Pulmonary artery endothelial cell (primary cell): Measurements from ENCODE around the gene DNAAF8. TPM values are rescaled to one million over a fixed set of nuclear protein-coding genes. Genes with fewer than 3 reads are reported as not detected.
"Not testable (repeated sequence)": the region's sequence is repeated elsewhere in the genome, so short reads cannot be mapped to it uniquely, and the experiment has no call there.

Experiments used
- DNase-seq: peaks from one replicate; pipeline ENCODE4 v3.0.0-alpha.2; 2011; ENCODE audit warnings: low read depth, low spot score
- total RNA-seq: library from RNA; depleted of rRNA; stranded (reverse); fragments of >200 nt; gene quantifications from 2 replicates; pipeline ENCODE4 v1.2.3, GENCODE V29; 2014

Gene DNAAF8
- total RNA-seq, 1 donor from 2014 or later = 0.33 TPM

DNA sequence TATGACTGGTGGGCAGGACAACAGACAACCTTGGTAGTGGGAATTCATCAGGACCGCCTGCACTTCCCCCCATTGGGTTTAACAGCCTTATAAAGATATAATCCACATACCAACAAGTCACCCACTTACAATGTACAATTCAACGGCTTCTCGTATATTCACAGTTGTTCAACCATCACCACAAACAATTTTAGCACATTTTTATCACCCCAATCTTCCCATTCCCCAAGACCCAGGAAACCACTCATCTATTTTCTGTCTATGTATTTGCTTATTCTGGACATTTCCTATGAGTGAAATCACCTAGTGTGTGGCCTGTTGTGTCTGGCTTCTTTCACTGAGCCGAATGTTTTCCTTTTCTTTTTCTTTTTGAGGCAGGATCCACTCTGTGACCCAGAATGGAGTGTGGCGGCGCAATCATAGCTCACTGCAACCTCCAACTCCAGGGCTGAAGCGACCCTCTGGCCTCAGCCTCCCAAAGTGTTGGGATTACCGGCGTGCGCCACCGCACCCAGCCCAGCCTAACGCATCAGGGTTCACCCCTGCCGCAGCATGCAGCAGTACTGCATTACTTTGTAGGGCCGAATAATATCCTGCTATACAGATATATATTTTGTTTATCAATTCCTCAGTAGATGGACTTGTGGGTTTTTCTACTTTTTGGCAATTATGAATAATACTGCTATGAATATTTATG is 11.1 kb upstream of the DNAAF8 start:
- DNase-seq = no peak

DNA sequence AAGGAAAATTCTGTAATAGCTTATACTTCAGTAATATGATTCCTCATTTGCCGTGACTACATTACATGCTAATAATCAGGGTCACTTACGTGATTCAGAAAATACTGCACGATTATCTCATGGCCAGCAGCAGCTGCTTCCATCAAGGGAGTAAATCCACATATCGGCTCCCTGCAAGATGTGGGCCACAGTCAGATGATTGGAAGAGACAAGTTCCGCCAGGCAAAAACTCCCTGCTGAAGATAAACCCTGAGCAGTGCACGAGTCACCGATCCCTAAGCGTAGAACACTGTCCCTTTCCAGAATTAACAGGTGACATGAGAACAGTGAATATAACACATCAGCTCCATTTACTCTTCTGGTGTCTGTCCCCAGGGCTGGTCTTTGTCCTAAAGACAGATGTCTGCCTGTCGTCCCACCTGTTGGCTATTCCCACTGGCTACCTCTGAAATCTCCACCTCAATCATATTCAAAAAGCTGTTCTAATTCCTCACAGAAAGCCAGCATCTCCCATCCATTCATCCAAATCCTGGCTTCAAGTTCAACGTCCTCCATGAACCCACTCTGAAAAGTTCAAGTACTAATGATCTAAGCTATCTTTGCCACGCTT is 9.6 kb upstream of the DNAAF8 start:
- no peak for DNase-seq

DNA sequence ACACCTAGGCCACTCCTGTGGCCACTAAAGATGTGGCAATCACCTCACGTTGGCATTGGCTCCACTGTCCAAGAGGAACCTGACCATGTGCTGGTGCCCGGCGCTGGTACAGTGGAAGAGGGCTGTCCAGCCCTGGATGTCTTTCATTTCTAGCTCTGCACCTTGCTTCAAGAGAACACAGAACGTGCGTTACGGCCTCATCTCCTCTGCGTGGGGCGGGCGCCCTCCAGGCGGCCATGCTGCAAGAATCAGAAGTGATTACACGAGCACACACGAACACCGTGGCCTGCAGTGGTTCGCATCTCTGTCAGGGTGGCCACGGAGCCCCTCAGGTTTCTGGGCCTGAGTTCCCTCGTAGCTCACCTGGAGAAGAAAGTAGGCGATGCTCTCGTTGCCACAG is 7.7 kb upstream of the DNAAF8 start:
- DNase-seq = no peak

DNA sequence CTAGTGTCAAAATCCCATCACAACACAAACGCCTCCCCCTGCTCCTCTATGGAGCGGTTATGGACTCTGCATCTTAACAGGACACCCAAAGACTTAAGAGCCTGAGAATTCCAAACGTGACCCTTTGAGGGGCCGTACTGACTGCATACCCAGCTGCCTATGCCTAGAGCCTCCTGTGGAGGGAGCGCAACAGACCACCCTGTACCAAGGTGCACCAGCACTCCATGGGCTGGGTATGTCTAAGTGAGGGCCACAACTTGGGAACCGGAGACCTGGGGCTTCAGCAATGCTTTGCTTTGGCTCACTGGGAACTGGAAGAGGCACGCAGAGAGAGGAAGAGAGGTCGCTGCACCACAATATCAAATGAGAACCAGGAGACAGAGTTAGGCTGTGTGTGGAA is 5.7 kb upstream of the DNAAF8 start:
- no peak for DNase-seq

DNA sequence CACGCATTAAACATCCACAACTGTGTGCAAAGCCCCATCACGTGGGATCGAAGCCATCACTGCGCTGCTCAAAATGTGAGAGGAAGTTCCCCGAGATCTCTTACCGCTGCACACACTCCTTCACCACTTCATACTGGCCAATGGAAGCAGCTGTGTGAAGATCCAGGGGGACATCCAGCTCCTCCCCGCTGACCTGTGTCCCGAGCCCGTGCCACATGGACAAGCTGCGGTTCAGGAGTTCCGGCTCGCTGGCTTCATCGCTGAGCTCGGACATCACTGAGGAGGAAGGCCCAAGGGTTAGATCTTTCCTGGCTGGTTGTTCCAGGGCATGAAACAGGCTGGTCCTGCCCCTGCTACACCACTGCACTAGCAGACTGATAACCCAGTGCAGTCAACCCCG is 4.5 kb upstream of the DNAAF8 start:
- DNase-seq = no peak

DNA sequence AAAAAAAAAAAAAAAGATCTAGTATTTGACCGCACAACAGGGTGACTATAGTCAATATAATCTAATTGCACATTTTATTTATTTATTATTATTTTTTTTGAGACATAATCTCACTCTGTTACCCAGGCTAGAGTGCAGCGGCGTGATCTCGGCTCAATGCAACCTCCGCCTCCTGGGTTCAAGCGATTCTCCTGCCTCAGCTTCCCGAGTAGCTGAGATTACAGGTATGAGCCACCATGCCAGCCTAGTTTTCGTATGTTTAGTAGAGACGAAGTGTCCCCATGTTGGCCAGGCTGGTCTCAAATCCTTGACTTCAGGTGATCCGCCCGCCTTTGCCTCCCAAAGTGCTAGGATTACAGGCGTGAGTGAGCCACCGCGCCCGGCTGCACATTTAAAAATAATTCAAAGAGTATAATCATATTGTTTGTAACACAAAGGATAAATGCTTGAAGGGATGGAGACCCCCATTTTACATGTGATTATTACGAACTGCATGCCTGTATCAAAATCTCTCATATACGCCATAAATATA is 1.1 kb upstream of the DNAAF8 start:
- DNase-seq = no peak

DNA sequence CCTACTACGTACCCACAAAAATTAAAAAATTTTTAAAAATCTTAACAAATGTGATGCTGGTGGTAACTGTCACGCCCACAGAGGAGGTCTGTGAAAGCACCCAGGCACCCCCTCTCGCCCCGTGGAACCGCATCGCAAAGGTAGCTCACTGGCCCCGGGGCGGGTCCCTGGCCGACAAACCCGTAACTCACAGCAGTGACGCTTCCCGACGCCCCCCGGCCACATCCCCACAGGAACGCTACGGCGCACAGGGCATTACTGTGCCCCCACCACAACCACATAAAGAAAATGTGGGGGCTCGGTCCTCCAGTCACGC is 632 bp upstream of the DNAAF8 start:
- no peak for DNase-seq

DNA sequence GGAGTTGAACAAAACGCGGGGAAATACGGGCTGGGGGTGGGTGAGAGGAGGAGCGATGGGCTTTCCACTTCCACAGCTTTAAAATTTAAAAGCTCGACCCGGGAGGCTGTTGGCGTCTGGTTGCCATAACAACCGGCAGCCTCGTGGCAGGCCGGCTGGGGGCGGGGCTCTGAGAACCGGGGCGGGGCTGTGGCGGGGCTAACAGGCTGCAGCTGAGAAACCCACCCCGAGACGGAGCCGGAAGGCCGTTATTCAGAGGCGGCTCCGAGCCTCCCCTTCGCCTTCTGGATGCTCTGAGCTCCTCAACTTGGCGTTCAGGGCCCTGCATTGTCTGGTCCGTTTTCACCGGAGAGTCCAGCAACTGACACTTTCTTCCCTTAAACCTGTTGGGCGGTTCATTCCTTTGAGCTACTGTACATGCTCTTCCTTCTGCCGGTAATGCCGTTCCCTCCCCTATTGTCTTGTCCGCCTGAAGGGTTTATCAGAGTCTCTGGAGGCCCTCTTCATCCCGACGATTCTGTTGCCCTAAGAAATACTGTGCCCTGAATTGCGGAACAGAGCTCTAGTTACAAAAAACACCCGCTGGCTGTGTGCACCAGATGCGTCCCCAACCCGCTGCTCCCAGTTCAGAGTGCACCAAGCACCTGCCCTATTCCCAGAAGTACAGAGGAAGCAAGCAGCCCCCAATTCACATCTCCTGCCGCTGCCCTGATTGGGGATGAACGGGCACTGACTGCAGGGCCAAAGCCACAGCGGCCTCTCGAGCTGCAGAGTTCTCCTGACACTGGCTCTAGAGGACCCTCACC is 596 bp downstream of the DNAAF8 start:
- peak; percentile 19 for DNase-seq

DNA sequence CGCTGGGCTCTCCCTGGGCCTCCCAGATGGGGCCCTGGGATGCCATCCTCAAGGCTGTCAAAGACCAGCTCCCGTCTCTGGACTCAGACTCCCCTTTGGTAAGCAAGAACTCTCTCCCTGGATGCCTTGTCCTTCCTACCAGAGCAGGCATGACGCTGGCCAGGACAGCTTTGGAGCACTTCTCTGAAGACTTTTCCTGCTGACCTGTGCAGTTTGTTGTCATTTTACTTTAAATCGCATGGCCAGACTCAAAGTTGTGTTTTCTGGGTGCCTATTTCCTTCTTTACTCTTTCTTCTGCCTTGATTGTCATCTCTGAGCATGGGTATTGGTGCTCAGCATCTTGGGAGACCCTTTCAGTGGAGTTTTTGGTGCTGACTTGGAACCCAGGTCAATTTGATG is 2.2 kb downstream of the DNAAF8 start:
- DNase-seq = no peak

DNA sequence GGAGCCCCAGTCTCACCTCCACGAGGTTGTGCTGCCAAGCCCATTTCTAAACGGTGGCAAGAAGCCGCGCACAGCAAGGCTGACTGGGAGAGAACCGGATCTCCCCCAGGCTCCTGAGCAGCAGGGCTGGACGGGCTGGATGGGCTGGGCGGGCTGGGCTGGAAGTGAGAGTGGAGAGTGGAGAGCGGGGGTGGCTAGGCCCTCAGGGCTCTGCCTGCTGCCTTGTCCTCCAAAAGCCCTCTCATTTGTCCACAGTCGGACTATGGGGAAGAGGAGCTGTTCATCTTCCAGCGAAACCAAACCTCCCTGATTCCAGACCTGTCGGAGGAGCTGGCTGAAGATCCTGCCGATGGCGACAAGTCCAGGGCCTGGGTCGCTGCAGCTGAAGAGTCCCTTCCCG is 3.2 kb downstream of the DNAAF8 start:
- no peak for DNase-seq

DNA sequence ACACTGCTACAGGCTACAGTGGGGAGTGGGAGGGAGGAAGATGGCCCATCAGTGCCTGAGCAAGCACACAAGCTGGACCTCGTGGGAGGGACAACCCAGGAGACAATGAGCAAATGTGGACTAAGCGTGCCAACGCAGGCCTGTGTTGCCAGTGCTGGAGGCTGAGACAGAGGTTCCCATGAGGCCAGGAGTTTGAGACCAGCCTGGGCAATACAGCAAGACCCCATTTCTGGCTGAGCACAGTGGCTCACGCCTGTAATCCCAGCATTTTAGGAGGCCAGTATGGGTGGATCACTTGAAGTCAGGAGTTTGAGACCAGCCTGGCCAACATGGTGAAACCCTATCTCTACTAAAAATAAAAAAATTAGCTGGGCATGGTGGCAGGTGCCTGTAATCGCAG is 4.0 kb downstream of the DNAAF8 start:
- not testable (repeated sequence) for DNase-seq

DNA sequence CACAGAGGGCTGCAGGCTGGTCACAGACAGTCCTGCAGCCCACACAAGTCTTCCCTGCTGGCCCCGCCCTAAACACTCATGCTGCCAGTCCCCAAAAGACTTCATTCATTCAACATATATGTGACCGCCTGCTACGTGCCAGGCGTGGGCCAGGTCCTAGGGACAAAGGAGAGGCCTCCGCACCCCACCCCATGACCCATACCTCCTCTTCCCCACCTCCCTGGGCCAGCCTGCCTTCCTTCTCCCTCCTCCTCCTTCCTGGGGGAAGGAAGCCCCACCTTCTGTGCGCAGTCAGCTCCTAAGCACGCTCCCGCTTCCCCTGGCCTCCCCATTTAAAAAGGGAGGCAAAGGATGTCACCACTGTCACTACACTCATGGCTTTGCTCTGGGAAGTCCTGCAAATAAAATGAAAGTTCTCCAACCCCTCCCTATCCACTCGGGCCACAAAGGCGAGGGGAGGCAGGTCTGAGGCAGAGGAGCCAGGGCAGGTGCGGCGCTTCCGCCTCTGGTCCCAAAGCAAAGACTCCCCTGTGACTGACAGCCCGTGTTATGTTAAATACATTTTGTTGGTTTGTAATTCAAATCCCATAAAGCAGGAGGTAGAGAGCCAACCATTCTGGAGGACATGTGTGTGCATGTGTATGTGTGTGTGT is 9.0 kb downstream of the DNAAF8 start:
- DNase-seq = no peak

DNA sequence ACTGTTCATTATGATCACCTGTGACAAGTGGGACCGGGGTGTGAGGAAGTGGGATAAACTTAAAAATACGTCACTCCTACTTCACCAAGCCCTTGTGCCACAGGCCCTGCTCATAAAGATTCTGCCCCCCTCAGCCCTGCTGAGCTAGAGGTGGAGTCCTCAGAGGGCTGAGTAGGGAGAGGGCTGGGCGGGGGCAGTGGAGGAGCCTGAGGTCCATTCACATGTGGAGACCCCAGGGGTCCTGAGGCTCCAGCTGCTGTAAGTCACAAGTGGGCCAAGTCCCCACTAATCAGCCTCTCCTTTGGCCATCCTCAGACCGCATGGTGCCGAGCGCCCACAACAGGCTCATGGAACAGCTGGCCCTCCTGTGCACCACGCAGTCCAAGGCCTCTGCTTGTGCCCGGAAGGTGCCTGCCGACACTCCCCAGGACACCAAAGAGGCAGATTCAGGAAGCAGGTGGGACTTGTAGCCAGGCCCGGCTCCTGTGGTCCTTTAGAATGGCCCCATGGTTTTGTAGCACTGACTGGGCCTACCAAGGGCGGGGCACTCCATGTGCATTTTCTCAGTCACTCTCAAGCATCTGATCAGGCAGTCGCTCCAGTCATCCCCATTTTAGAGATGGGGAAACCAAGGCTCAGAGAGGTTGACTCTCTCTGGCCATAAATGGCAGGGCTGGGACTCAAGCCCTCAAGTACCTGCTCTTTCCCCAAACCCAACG is 10.4 kb downstream of the DNAAF8 start:
- no peak for DNase-seq

DNA sequence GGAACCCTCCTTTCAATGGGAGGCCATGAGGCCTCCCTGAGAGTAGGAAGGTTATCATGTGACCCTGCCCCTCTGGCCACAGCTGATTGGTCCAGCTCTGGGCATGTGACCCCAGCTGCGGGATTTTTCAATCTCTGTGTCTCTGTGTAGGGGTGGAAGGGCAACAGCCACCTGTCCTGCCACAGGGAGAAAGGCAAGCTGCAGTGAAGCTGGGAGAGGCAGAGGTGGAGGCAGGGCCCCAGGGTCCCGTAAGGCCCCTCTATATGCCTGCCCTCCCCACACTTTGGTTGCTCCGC is 10.9 kb downstream of the DNAAF8 start:
- no peak for DNase-seq

DNA sequence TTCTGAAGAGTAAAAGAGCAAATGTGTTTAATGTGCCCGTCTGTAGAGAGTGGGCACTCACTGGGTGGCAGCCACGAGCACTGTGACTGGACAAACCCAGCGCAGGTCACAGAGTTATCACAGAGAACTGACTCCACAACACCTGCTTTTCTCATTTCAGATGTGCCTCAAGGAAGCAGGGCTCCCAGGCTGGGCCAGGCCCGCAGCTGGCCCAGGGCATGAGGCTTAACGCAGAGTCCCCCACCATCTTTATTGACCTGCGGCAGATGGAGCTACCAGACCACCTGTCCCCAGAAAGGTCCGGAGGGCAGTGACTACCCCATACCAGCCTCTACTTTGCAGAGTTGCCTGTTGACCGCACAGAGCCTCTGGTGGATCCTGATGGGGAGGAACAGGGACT is 11.9 kb downstream of the DNAAF8 start:
- DNase-seq = no peak

DNA sequence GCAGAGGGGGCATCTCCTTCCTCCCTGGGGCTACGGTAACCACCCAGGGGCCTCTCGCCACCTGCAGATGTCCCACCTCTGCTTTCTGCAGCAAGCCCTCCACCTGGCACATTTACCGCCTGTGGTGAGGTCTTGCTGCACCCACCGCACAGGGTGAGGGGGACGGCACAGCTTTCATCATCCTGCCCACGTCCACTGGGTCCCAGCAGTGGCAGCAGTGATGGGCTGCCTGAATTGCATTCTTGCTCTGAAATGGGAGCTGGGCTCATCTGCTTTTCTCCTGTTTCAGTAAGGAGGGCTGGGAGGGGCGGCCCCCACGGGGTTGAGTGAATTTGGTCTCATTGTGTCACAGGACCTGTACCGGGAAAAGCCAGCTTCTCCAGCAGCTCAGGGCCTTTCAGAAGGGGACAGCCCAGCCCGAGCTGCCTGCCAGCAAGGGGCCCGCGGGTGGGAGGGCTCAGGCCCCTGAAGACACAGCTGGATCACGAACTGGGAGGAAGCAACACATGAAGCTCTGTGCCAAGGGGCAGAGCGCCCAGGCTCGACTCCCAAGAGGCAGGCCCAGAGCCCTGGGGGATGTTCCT is 12.7 kb downstream of the DNAAF8 start:
- DNase-seq = no peak

DNA sequence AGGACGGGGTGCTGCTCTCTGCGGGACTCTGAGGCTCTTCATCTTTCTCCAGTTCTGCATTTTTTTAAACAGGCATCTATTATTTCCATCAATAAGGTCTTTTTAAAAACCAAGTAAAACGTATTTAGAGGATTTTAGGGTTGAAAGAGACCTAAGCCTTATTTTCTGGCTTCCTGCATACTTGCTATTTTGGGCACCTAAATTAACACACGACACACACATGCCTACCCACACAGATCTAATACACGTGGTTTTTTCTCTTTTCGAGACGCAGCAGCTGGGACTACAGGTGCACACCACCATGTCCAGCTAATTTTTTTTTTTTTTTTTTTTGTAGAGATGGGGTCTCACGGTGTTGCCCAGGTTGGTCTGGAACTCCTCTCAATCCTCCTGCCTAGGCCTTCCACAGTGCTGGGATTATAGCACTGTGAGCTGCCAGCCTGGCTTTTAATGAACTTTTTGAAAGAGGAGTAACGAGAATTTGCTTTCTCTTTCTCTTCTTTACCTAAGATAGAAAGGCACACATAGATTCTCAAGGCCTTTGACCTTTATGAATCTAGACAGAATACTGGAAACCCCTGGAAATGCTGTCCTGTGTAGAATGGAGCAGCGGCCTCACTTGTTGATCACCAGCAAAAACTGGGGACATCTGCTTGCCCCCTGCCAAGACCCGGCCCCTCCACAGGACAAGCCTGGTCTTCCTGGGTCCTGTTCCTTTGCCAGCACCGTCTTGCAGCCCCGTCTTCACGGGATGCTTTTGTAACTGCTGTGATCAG is 13.8 kb downstream of the DNAAF8 start:
- DNase-seq = no peak

DNA sequence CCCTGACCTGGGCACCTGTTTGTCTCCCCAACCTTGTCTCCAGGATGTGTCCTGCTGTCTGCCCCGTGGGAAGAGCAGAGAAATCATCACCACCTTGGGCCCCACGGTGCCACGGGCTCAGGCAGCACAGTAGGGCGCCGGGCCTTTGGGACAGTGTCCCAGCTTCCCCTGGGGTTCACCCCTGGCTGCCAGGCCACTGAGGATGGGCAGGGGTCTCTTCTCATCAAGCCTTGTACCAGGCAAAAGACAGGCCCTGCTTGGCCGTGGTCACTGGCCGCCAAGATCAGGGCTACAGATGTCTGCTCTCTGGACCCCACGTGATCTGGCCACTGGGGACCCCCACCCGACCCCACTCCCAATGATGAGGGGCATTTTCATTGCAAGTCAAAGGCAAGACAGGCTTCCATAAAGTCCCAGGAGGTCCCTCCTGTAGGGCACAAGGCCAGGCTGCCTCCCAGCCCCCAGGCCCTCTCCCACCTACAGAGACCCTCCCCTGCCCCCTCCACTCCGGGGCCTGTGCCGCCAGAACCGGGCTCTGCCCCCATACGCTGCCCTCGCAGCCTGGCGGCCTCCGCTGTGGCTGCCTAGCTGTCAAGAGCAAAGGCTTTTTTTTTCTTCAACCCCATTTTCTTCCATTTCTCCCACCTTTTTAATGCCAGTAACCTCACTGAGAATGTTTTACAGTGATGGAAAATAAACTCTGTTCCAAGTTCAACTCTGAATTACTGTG is 14.5 kb downstream of the DNAAF8 start:
- DNase-seq = no peak

DNA sequence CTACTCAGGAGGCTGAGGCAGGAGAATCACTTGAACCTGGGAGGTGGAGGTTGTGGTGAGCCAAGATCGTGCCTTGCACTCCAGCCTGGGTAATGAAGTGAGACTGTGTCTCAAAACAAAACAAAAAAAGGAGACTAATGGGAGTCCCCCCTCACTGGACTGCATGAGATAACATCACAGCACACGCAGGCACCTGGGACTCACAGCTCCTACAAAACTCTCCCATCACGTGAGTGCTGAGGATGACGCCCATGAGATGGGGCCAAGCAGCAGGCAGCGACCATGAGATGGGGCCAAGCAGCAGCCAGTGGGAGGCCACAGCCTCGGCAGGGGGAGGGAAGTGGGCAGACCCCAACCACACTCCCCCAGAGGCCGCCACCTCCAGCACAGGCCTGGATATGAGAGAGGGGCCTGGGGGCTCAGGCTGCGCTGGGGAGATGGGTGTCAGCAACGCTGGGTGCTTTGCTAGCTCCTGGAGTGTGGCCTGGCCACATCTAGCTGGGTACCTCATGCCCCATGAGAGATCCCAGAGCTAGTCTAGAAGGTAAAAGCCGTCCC is 15.4 kb downstream of the DNAAF8 start:
- no peak for DNase-seq
